HK-2 (cell line): ENCODE measurements around the gene TMOD4.

Experiments used
- DNase-seq: peaks from one replicate; pipeline ENCODE4 v3.0.0-alpha.2; 2018; ENCODE audit not compliant: unreplicated experiment

TMOD4 gene

GRCh38 chr1:151175041-151175741, 590 bp downstream of the TMOD4 start:
- DNase-seq: no peak

GRCh38 chr1:151171190-151171589, 4.6 kb downstream of the TMOD4 start:
- DNase-seq: no peak

DNA sequence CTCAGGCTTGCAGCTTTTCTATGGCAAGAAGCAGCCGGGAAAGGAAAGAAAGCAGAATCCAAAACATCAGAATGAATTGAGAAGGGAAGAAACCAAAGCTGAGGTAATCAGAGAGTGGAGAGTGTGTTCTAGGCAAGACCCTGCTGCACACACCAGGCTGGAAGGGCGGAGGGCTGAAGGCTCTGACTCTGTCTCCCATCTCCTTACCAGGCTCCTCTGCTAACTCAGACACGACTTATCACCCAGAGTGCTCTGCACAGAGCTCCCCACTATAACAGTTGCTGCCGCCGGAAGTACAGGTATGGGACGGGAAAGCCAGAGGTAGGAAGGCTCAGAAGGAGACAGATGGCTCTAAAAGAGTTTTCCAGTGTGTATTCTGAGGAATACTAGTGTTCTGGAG, 8.7 kb downstream of the TMOD4 start:
- DNase-seq: no peak

- peak; percentile 51 for DNase-seq
Observed at GRCh38 chr1:151166505-151166956, 9.2 kb downstream of the TMOD4 start.

- peak; percentile 96 for DNase-seq
Observed at GRCh38 chr1:151165738-151166504, 9.9 kb downstream of the TMOD4 start, which contains the start of the genes LYSMD1 and SCNM1. LYSMD1 (minus strand) TSS chr1:151165902; CDS start chr1:151165258, 644 bp downstream. SCNM1 (plus strand) TSS chr1:151166144; CDS start chr1:151166153, 9 bp downstream.

DNA sequence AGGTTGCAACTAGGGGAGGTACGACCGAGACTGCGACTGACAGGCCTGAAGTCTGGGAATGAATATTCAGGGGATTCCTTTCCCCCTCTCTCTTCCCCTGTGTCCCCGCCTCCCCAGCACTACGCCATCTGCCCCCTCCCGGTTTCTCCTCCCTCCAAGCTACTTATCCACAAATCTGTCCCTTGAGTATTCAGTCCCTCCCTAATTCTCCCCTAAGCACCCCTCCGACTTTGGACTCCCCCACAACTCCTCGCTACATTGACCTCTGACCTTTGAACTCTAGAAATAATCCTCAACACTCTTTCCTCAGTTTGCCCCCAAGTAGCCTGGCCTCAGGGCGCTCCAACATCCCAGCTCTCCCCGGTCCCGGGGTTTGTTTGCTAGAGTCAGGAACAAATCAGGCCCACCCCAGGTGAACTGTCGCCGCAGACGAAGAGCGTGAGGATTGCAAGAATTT, 10.5 kb downstream of the TMOD4 start:
- DNase-seq: peak; percentile 18

DNA sequence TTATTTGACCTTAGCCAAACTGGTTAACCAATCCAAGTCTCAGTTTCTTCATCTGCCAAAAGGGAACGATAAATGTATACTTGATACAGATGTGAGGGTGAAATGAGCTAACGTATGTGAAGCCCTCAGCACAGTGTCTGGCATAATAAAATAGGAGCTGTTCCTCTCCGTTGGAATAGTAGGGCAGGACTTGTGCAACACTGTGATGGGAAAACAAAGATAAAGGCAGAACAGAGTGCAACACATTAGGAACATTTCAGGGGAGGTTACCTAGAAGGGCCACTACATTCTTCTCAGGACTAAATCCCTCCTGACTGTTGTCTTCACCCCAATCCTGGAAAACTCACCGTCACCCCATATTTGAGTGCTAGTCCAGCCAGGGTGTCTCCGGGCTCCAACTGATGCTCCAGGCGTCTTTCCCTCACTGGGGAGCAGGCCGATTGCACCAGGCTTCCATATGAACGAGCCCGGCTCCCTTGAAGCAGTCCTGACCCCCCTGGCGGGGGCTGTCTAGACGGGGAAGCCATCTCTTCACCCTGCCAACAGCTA, 11.0 kb downstream of the TMOD4 start:
- DNase-seq: no peak

- no peak for DNase-seq
Observed at GRCh38 chr1:151159373-151159772, 16.4 kb downstream of the TMOD4 start.

DNA sequence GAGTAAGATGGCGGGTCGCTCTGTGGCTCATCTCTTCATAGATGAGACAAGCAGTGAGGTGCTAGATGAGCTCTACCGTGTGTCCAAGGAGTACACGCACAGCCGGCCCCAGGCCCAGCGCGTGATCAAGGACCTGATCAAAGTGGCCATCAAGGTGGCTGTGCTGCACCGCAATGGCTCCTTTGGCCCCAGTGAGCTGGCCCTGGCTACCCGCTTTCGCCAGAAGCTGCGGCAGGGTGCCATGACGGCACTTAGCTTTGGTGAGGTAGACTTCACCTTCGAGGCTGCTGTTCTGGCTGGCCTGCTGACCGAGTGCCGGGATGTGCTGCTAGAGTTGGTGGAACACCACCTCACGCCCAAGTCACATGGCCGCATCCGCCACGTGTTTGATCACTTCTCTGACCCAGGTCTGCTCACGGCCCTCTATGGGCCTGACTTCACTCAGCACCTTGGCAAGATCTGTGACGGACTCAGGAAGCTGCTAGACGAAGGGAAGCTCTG, 17.0 kb downstream of the TMOD4 start:
- DNase-seq: no peak

DNA sequence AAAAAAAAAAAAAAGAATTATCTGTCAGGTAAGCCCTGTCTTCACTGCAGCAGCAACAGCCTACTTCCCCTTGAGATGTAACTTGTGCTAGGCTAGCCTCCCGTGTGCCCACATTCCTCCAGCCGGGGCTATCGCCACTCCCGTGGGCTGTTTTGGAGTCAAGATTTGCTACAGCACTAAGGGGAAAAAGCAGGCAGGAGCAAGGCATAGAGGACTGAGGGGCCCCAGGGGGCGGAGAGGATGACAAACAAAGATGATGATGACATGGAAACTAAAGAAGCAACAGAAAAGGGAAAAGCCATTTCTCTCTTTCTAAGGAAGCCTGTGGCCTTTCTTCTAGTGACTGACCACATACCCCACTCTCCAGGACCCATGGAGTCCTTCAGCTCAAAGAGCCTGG, 17.5 kb downstream of the TMOD4 start:
- no peak for DNase-seq

- no peak for DNase-seq
Observed at GRCh38 chr1:151157067-151157531, 18.7 kb downstream of the TMOD4 start.

- no peak for DNase-seq
Observed at GRCh38 chr1:151156515-151156819, 19.3 kb downstream of the TMOD4 start, which contains the start of gene TNFAIP8L2. TNFAIP8L2 (plus strand) TSS chr1:151156649; CDS start chr1:151158698, 2,049 bp downstream.

- DNase-seq: no peak
Observed at GRCh38 chr1:151147665-151148064, 28.1 kb downstream of the TMOD4 start.

DNA sequence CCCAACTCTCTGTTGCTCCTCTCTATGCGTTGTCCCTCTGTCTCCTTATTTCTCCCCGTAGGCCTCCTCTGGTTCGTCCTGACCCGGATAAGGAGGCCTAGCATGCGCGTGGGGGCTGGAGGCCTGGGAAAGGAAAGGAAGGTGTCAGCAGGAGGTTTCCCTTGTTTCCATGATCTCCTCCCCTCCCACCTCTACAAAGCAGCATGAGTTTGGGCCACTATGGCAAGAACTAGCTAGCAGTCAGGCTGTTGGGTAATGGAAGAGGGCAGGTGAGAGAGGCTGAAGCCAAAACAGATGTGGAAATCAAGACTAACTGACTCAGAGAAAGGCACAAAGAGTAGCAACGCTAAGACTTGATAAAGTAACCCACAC, 28.7 kb downstream of the TMOD4 start:
- DNase-seq: no peak

DNA sequence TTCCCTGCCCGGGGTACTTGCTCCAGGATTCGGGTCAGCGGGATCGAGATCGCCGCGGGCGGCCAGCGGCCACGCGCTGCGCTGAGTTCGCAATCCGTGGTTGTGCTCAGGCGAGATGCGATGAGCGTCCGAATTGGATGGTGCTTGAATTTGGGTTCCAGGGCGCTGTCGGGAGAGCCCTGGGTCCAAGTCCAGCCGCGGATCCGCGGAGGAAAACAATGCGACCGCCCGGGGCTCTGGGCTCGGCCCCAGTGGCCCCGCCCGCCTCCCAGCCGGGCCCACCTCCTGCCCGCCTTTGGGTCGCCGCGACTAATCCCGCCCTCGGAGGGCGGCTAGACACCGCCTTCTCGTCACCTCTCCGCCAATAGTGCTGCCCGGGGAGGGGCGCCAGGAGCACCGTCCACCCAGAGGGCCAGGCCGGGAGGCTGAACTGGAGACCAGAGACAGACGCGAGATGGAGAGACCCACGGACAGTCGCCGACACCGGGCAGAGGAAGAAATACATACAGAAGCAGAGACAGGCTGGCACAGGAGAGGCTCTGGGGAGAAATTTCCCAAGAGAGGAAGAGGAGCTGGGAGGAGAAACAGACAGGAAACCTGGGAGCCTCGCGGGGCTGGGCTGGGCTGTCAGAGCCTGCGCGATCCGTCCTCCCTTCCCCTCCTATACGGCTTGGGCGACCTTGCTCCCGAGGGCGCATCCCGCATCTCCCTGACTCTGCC, 29.2 kb downstream of the TMOD4 start, which contains the start of gene SEMA6C:
TSS of gene SEMA6C (minus strand) at position 220 of the 720 bp plus-strand sequence. CDS start 4,010 bp downstream, outside the sequence.
- peak; percentile 94 for DNase-seq

DNA sequence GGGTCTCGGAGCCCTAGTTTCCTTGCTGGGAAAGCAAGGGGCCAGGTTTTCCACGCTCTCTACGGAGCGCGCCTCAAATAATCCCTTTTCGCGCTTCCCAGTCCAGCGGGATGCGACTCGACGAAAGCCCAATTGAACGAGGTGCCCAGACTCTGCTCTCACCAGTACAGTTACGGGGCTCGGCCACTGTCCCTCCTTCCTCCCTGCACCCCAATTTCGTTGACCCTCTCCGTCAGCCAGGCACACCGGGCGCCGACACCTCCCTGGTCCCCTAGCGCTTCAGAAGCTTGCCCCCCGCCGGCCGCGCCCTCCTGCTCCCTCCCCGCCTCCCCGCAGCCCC, 29.7 kb downstream of the TMOD4 start:
- DNase-seq: no peak

GRCh38 chr1:151145304-151146071, 30.3 kb downstream of the TMOD4 start:
- no peak for DNase-seq

DNA sequence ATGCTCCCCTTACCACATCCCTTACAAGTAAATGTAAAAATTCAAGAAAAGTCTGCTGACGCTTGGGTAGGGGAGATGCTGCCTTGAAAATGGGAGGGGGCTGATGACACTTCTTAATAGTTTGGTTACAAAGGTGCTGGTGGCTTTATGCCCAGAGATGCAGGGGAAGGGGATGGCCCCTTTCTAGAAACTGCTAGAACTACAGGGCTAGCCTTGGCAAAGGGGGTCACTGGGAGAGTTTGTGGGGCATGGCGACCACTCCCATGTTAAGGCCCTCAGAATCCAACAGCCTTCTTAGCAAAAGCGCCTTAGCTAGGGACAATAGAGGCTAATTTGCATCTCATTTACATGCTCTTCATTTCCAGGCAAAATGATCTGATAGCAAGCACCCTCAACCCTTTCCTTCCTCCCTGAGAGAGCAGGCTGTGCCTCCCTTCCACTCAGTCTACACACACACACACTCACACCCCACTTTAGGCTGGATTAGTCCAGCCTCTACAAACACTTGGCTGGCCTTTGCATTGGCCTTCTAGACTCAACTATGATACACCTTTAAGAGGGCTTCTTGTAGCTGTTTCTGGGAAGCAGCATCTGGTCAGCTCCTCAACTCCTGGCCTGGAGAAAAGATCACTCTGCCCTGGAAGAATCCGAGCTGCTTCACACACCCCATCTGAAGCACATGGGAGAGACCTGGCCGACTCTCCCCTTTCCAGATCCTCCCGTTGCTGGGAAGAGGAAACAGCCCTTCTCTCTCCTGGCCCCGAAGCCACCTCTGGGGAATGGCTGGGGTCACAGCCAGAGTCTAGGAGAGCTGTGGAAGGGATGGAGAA, 31.1 kb downstream of the TMOD4 start:
- no peak for DNase-seq

DNA sequence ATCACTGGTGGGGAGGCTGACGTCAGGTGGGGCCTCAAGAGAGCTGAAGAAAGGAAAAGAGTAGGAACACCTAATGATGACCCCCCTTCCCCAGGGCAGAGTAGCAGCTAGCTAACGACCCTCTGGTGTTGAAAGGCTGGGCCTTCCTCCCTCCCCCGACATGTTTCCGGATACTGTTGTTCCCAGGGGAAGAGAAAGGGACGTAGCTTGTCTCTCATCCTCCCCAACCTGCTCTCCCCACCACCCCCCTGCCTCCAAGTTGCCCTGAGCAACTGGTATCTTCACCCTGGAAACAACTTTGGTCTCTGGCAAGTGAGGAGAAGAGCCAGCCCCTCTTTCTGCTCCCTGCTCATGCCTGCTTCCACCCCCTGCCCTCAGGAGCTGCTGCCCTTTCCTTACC, 31.8 kb downstream of the TMOD4 start:
- no peak for DNase-seq

DNA sequence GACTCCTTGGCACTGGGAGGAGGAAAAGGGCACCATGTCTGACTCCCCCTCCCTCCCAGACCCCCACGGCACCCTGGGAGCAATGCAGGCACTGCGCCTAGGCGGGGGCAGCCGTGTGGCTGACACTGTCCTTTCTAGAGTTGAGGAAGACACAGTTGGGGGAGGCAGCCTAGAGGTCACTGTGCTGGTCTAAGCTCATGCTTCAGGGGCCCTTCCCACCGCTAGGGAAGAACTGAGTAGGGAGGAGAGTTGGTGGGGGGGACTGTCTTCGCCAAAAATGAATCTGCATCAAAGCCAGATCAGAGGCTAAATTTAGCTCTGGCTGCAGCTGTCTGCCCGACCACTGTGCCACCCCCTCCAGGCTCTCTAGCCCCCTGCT, 32.7 kb downstream of the TMOD4 start:
- no peak for DNase-seq
